ENCODE measurements around the gene VTI1B.
"Not testable (repeated sequence)": the region's sequence is repeated elsewhere in the genome, so short reads cannot be mapped to it uniquely, and the experiment has no call there.

The VTI1B gene

DNA sequence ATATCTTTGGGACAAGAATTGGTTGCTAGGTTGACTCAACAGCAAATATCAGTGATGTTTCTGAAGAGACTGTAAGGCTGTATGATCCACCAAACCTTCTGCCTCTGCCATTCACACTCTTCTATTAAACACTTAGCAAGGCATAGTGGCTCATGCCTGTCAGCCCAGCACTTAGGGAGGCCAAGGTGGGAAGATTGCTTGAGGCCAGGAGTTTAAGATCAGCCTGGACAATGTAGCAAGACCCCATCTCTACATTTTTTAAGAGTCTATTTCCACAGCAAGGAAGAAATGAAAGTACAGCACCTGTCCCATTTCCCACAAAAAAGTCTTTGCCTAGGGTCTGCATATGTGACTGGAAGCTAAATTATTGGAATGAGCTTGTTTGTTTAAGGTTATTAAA, 46.9 kb downstream of the VTI1B start:
- DNase-seq (ENCODE audit: low read depth) = no peak

DNA sequence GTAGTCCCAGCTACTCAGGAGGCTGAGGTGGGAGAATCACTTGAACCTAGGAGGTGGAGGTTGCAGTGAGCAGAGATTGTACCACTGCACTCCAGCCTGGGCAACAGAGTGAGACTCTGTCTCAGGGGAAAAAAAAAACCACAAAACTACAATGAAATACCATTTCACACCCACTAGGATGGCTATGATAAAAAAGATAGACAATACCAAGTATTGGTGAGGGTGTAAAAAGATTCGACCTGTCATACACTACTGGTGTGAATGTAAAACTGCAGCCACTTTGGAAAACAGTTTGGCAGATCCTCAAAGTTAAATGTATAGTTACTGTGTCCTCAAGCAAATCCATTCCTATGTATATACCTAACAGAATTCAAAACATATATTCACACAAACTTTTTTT, 48.3 kb downstream of the VTI1B start:
- not testable (repeated sequence) for DNase-seq (ENCODE audit: low read depth)

DNA sequence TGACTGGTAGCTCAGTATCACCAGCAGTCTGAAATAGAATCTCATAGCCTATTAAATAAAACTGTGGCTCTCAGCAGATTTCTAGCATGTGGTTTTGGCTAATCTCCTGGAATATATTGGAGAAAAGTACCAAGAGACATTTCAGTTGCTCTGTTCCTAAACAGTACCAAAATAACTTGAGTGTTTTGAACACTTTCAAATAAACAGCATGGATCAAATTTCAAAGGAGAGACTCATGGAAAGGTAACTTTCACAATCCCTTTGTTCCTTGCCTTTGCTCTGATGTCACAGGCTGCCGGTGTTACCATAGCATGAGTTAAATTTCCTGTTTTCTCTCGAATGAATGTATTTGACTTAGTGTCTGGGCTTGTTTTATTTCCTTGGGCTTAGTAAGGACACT, 51.3 kb downstream of the VTI1B start:
- DNase-seq (ENCODE audit: low read depth) = no peak

DNA sequence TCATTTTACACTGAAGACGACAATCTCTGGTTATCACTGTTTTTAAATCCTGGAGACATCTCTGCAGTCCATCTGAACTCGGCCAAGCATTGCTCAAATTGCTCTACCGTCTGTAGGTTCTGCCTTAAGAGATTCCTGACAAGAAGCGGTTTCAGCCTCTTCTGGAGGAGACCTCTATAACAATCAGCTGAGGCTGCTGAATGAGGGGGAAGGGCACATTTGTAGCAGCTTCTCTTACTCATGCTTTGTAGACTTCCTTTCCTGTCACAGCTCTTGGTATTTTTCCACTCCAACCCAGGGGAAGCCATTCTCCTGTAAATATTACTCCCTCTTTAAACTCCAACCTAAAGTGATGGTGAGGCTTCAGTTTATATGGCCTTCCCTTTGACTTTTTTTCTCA, 51.8 kb downstream of the VTI1B start:
- DNase-seq (ENCODE audit: low read depth) = no peak

- DNase-seq (ENCODE audit: low read depth) = no peak
These were observed 54.1 kb downstream of the VTI1B start for GRCh38 chr14:67620217-67620785.

DNA sequence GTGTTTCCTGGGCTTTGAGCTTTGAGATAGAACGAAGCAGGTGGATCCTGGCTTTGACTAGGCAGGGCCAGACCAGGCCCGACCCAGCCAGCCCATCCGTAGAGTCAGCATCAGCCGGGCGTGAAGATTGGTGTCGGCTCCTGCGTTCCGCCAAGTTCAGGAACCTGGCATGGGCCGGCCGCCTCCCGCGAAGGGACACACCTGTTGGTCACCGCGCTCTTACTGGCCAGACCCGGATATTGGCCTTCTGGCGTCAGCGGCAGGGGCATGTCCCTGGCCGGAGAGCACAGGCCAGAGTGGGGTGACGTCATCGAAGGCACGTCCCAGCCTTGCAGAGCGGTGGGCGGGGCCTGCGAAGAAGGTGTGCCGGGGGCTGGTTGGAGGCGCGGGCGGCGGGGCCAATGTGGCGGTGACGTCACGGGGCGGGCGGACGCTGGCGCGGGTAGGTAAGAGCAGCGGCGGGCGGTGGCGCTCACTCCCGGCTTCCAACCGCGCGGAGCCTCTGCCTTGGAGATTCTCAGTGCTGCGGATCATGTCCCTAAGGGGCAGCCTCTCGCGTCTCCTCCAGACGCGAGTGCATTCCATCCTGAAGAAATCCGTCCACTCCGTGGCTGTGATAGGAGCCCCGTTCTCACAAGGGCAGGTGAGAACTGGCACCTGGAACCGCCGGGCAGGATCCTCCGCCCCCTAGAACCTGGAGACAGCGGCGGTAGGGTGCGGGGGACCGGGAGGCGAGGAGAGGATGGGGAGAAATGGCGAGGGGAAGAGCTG, 54.8 kb downstream of the VTI1B start, which contains the start of gene ARG2:
Gene ARG2 (plus strand): TSS at position 475 of the 771 bp plus-strand sequence. CDS start 58 bp downstream, at position 533.
- peak; percentile 94 for DNase-seq (ENCODE audit: low read depth)

GRCh38 chr14:67618617-67619063, 55.8 kb downstream of the VTI1B start:
- no peak for DNase-seq (ENCODE audit: low read depth)

DNA sequence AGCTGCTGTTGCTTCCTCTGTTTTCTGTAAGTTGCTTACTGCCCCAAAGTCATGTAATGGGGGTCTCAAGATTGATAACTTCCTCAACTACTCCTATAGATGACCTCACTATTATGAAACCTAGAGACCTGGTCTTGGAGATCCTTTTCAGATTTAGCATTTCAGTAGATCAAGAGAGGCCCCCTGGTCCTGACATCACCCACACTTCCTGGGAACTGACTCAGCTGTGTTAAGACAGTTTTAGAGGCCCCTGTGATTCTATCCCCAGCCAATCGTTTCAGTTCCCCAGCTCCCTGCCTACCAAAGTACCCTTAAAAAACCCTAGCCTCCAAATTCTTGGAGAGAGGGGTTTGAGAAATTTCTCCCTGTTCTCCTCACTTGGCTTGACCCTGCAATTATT, 63.9 kb downstream of the VTI1B start:
- DNase-seq (ENCODE audit: low read depth) = no peak

DNA sequence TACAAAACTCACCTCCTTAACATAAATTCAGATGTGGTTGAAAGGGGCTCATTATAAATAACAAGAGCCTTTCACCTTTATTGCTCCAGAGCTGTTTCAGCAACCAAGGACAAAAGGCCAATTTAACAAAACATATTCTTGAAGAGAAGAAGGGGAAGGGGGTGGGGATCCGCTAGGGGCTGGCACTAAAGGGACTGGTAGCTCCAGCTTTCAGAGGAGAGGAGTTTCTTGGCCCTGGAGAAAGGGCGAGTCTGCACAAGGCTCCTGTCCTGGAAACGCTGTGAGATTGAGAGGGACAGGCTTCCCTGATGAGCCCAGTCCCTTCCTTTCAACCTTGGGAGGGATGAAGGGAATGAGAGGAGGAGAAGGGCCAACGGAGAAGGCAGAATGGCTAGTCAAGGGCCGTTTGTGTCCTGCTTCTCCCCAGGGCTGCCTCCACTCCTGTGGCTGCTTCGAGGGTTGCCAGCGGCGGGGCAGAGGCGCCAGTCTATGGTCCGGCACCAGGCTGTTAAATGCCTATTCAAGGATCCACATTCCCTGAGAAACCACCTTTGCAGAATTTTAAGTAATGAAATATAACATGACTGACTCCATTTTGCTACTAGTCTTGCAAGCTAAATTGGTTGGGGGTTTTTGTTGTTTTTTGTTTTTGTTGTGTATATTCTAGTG, 64.7 kb downstream of the VTI1B start:
- DNase-seq (ENCODE audit: low read depth) = no peak

DNA sequence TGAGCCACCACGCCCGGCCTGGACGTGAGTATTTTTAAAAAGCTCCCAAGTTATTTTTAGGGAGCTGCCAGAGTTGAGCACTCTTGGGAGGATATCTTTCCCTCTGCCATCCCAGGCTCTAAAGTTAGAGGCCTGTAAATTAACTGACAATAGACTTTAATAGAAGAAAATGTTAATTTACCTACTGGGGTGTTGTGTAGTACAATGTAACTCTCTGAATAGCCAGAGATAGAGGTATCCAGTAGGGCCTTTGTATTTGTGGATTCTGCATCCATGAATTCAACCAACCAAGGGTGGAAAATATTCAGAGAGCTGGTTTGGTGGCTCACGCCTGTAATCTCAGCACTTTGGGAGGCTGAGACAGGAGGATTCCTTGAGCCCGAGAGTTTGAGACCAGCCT, 66.8 kb downstream of the VTI1B start:
- no peak for DNase-seq (ENCODE audit: low read depth)

DNA sequence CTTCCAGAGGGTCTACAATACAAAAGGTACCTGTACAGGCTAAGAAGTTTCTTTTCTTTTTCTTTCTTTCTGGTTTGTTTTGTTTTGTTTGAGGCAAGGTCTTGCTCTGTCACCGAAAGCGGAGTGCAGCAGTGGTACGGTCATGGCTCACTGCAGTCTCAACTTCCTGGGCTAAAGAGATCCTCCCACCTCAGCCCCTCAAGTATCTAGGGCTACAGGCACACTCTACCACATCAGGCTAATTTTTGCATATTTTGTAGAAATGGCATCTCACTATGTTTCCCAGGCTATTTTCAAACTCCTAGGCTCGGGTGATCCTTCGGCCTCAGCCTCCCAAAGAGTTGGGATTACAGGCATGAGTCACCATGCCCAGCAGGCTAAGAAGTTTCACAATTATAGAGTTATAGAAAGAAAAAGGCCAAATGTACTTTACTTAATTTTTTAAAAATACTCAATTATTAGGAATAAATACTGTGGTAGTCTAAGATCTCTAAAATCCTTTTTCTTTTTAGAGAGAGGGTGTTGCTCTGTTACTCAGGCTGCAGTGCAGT, 71.4 kb downstream of the VTI1B start:
- DNase-seq (ENCODE audit: low read depth) = no peak

GRCh38 chr14:67602076-67602475, 72.4 kb downstream of the VTI1B start:
- no peak for DNase-seq (ENCODE audit: low read depth)

DNA sequence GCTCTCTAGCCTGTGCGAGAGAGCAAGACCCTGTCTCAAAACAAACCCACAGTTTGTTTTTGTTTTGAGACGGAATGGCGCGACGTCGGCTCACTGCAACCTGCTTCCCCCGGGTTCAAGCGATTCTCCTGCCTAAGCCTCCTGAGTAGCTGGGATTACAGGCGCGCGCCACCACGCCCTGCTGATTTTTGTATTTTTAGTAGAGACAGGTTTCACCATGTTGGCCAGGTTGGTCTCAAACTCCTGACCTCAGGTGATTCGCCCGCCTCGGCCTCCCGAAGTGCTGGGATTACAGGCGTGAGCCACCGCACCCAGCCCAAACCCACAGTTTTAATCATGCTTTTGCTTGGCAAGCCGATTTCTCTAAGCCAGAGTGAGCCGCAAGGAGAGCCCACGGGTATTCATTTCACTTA, 73.9 kb downstream of the VTI1B start:
- not testable (repeated sequence) for DNase-seq (ENCODE audit: low read depth)

DNA sequence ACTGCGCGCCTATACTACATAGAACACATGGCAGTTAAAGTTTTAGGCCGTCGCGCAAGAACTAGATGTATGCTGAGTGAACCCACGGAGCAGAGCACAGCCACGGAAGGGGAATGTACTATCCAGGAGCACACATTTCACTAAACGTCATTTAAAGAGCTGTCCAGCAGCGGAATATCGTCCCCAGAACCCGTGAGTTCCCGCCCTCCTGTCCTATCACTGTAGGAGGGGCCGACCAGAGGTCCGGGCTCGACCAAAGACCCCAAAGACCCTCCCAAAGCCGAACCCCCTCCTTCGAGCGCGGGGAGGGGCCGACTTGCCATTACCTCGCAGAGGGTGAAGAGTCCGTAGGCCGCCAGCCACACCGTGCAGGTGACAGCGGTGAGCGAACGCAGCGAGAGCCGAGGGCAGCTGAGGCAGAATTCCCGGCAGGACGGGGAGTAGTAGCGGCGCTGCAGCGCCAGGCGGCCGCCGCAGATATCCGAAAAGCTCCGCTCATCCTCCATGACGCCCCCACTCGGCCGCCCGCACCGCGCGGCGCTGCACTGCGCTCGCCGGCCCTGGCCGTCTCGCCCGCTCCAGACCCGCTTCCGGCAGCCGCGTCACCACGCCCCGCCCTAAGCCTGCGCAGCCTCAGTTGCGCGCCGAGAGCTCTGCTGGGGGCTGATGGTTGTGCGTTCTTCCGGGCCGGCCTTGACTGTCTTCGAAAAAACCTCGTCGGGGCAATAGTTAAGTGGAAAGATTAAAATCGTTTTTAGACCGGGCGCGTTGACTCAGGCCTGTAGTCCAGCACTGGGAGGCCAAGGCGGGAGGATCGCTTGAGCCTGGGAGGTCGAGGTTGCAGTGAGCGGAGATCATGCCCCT, 74.5 kb downstream of the VTI1B start, which contains the start of gene PIGH:
Gene PIGH (minus strand): TSS at position 571 of the 864 bp plus-strand sequence. CDS start 65 bp downstream, at position 506.
- peak; percentile 87 for DNase-seq (ENCODE audit: low read depth)
